Astrocyte (in vitro differentiated cells and primary cell): Measurements from ENCODE around the gene CACNA1E.

Experiments
- EZH2 ChIP-seq: IDR thresholded peaks from 2 replicates; pipeline ENCODE4 v1.6.1; 2012; ENCODE audit warnings: mild to moderate bottlenecking, low read length, inconsistent platforms; ENCODE audit not compliant: insufficient read depth
- TF ChIP-seq, protein P1 (sequence below): IDR thresholded peaks from 2 replicates; pipeline ENCODE4 v1.5.1; 2011; ENCODE audit warnings: low read depth, mild to moderate bottlenecking, inconsistent platforms, low read length, moderate library complexity; ENCODE audit not compliant: insufficient read depth

DNA sequence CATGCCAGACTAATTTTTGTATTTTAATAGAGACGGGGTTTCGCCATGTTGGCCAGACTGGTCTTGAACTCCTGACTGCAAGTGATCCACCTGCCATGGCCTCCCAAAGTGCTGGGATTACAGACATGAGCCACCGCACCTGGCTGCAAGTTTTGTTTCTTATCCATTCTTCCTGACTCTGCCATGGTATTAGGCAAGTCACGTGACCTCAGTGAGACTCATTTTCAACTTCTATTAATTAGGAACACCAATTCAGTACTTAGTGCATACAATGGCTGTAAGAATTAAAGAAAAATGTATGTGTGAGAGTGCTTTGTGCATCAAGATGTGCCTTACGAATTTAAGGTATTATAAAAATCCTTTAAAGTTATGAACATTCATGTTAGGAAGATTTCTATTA, 111.2 kb downstream of the CACNA1E start:
- TF ChIP-seq, protein P1, sequence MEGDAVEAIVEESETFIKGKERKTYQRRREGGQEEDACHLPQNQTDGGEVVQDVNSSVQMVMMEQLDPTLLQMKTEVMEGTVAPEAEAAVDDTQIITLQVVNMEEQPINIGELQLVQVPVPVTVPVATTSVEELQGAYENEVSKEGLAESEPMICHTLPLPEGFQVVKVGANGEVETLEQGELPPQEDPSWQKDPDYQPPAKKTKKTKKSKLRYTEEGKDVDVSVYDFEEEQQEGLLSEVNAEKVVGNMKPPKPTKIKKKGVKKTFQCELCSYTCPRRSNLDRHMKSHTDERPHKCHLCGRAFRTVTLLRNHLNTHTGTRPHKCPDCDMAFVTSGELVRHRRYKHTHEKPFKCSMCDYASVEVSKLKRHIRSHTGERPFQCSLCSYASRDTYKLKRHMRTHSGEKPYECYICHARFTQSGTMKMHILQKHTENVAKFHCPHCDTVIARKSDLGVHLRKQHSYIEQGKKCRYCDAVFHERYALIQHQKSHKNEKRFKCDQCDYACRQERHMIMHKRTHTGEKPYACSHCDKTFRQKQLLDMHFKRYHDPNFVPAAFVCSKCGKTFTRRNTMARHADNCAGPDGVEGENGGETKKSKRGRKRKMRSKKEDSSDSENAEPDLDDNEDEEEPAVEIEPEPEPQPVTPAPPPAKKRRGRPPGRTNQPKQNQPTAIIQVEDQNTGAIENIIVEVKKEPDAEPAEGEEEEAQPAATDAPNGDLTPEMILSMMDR = no peak
- no peak for TF ChIP-seq EZH2
